Mesothelial cell of epicardium (in vitro differentiated cells): Measurements from ENCODE around the gene HSD3B2. TPM values are rescaled to one million over a fixed set of nuclear protein-coding genes. Genes with fewer than 3 reads are reported as not detected.

Source experiments
- DNase-seq, 2 experiments: peaks; one replicate each; pipeline ENCODE4 v3.0.0; 2021; ENCODE audit warnings: low spot score in 2 of 2; ENCODE audit not compliant: unreplicated experiment in 2 of 2
- H3K27ac Mint-ChIP-seq: 2 replicates; pipeline ENCODE4 v1.8.0; 2021; ENCODE audit warnings: mixed read lengths
- H3K27me3 Mint-ChIP-seq: 2 replicates; pipeline ENCODE4 v1.8.0; 2021; ENCODE audit warnings: low read depth, mixed read lengths
- H3K36me3 Mint-ChIP-seq: 2 replicates; pipeline ENCODE4 v1.8.0; 2021; ENCODE audit warnings: mixed read lengths
- H3K4me1 Mint-ChIP-seq: 2 replicates; pipeline ENCODE4 v1.8.0; 2021; ENCODE audit warnings: mixed read lengths
- H3K4me3 Mint-ChIP-seq: 2 replicates; pipeline ENCODE4 v1.8.0; 2021; ENCODE audit warnings: mild to moderate bottlenecking, moderate library complexity, mixed read lengths
- H3K9me3 Mint-ChIP-seq: 2 replicates; pipeline ENCODE4 v1.8.0; 2021; ENCODE audit warnings: mixed read lengths
- total RNA-seq: library from RNA; stranded (reverse); gene quantifications from 3 replicates; pipeline ENCODE4 v1.2.1, GENCODE V29; 2021
- TF ChIP-seq, protein P1 (sequence below): fragments of 200-600 bp; sonication (generic); IDR thresholded peaks from one replicate; pipeline ENCODE4 v1.5.0; 2021; ENCODE audit warnings: antibody characterized with exemption; ENCODE audit not compliant: unreplicated experiment

HSD3B2 gene
- total RNA-seq, 1 donor from 2014 or later, result 0.29 TPM

DNA sequence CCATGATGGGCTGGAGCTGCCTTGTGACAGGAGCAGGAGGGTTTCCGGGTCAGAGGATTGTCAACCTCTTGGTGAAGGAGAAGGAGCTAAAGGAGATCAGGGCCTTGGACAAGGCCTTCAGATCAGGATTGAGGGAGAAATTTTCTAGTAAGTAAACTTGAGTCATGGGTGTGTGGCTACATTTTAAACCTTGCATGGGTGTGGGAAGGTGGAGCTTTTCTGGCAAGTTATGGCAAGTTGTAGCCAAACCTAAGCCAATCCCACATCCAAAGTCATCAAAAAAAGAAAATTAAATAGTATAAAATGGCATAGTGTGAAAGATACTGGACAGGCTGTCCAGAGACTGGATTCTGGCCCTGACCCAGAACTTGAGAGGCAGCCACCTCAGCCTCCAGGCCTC is 52.3 kb downstream of the HSD3B2 start:
- no peak for DNase-seq
- H3K27ac Mint-ChIP-seq, result no peak overlapping the region
- no peaks in the 10 kb centered on the region for H3K36me3 Mint-ChIP-seq
- no peak overlapping the region for H3K4me3 Mint-ChIP-seq
- no peaks in the 10 kb centered on the region for H3K9me3 Mint-ChIP-seq
- H3K4me1 Mint-ChIP-seq, result peaks cover 3% of the 10 kb centered on the region
- TF ChIP-seq, protein P1, sequence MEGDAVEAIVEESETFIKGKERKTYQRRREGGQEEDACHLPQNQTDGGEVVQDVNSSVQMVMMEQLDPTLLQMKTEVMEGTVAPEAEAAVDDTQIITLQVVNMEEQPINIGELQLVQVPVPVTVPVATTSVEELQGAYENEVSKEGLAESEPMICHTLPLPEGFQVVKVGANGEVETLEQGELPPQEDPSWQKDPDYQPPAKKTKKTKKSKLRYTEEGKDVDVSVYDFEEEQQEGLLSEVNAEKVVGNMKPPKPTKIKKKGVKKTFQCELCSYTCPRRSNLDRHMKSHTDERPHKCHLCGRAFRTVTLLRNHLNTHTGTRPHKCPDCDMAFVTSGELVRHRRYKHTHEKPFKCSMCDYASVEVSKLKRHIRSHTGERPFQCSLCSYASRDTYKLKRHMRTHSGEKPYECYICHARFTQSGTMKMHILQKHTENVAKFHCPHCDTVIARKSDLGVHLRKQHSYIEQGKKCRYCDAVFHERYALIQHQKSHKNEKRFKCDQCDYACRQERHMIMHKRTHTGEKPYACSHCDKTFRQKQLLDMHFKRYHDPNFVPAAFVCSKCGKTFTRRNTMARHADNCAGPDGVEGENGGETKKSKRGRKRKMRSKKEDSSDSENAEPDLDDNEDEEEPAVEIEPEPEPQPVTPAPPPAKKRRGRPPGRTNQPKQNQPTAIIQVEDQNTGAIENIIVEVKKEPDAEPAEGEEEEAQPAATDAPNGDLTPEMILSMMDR, result no peak
- peaks cover 13% of the 10 kb centered on the region for H3K27me3 Mint-ChIP-seq

- DNase-seq, result no peak
- H3K4me1 Mint-ChIP-seq, result peaks cover 3% of the 10 kb centered on the region
- peaks cover 13% of the 10 kb centered on the region for H3K27me3 Mint-ChIP-seq
- TF ChIP-seq, protein P1, result no peak
- H3K27ac Mint-ChIP-seq, result no peak overlapping the region
- H3K4me3 Mint-ChIP-seq, result no peak overlapping the region
- H3K36me3 Mint-ChIP-seq, result no peaks in the 10 kb centered on the region
- no peaks in the 10 kb centered on the region for H3K9me3 Mint-ChIP-seq
Observed at GRCh38 chr1:119467857-119468668, 53.1 kb downstream of the HSD3B2 start.

DNA sequence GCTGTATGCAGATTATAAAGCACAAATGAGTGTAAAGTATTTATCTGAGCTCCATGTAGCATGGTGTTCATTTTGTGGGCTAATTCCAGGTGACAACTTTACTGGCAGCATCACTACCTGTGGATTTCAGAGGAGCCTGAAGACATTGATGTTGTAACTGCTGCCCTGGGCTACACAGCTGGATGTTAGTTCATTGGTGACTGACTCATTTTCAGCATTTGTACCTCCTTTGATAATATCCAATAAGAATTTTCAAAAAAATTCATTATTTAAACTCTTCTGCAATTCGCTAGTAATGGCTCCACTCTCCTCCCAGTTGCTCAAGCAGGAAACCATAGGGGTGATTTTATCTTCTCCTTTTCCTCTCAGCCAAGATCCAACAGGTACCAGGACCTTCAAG is 54.8 kb downstream of the HSD3B2 start:
- Mint-ChIP-seq H3K9me3 (no peaks in the 10 kb centered on the region), H3K27ac (no peak overlapping the region), H3K36me3 (no peaks in the 10 kb centered on the region), H3K27me3 (peaks cover 13% of the 10 kb centered on the region), H3K4me1 (no peaks in the 10 kb centered on the region), H3K4me3 (no peak overlapping the region)
- no peak for DNase-seq
- TF ChIP-seq, protein P1, result no peak

- H3K27ac Mint-ChIP-seq, result no peak overlapping the region
- H3K4me1 Mint-ChIP-seq, result no peaks in the 10 kb centered on the region
- peaks cover 13% of the 10 kb centered on the region for H3K27me3 Mint-ChIP-seq
- no peak overlapping the region for H3K4me3 Mint-ChIP-seq
- TF ChIP-seq, protein P1, result no peak
- no peaks in the 10 kb centered on the region for H3K36me3 Mint-ChIP-seq
- no peak for DNase-seq
- no peaks in the 10 kb centered on the region for H3K9me3 Mint-ChIP-seq
Observed at GRCh38 chr1:119470377-119470776, 55.4 kb downstream of the HSD3B2 start.

GRCh38 chr1:119470958-119471357 is 56.0 kb downstream of the HSD3B2 start:
- Mint-ChIP-seq H3K36me3 (no peaks in the 10 kb centered on the region), H3K4me1 (peaks cover under 1% of the 10 kb centered on the region), H3K27ac (no peak overlapping the region), H3K4me3 (no peak overlapping the region), H3K9me3 (no peaks in the 10 kb centered on the region), H3K27me3 (peaks cover 15% of the 10 kb centered on the region)
- DNase-seq, result no peak
- TF ChIP-seq, protein P1, result no peak
